Measurements from ENCODE around the gene SORCS2.

The SORCS2 gene

GRCh38 chr4:7384003-7384928 is 191.9 kb downstream of the SORCS2 start:
- no peak for DNase-seq

DNA sequence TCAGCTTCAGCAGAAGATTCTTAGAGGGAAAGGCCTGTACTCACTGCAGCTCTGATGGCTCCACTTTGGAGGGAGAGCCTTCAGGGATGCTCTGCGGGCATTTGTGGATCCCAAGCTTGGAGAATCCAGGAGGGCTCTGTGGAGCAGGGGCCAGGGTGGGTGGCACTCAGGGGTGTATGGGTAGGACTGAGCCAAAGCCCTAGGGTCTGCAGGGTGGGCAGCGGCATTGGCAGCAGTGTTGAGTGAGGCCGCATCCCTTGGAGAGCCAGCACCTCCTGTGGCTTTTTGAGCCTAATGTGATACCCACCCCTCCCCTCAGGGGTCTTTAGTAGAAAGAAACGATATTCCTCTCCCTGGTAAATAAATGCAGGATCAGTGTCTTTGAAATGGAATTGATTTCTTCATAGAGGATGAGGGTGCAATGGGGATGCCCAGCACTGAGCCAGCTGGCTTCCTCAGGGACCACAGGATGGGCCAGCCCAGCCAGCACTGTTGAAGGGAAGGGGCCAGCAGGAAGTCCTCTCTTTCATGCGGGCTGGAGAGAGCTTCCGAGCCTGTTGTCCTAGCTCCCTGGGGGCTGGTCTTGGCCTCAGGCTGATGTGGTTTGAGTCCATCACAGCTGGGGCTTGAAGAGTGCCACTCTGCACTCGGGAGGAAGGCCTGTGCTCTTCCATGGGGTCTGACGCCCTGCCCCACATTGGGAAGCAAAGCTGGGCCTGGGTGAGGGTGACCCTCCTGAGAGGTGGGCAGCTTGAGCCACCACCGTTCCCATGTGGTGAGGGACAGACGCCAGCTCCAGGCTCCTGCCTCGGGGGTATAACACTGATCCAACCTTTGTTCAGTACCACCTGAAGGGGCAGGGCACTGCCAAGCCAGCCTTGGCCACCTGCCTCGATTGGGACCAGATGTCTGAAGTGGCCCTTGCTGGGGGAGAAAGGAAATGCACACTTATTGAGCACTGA is 192.9 kb downstream of the SORCS2 start:
- no peak for DNase-seq

DNA sequence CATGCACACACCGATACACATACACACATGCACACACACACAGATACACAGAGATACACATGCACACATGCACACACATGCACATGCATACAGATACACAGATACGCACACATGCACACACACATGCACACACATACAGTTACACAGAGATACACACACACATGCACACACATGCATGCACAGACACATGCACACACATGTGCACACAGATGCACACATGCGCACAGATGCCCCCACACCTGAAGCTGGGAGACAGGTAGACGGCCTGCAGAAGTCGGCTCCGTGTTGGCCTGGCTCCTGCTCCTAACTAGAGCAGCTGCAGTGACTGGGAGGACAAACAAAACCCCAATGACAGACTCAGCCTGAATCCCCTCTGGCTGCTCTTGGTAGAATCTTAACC is 195.6 kb downstream of the SORCS2 start:
- DNase-seq = no peak

DNA sequence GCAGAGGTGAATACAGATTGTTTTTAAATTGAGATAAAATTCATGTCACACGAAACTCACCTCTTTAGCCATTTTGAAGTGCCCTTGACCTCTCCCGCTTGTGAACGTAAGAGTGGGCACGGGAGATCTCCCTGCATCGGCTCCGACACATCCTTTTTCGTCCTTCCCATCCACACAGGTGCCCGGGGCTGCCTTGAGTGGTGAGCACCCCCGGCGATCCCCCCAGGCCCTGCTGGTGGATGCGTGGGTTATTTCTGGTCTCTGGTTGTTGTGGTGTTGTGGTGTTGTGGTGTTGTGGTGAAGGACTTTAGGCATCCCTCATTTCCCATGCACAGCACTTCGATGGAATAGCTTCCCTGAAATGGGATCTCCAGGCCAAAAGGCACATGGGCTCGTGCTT is 196.3 kb downstream of the SORCS2 start:
- no peak for DNase-seq

GRCh38 chr4:7389101-7389701 is 196.9 kb downstream of the SORCS2 start:
- no peak for DNase-seq

DNA sequence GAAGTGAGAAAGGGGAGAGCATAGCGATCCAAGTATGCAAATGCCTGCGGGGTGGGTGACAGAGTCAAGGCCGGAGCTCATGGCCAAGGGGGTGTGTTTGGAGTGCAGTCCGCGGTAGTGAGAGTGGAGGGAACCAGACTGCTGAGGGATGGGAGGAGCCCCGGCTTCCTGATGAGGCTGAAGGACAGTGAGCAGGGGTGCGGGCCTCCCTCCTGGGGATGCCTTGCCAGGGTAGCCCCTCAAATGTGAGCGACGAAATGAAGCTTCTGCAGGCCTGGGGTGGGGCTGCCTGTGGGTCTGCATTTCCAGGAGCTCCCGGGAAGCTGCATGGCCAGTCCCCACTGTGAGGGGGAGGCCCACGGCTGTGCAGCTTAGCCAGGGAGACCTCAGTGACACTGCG is 197.4 kb downstream of the SORCS2 start:
- DNase-seq = no peak

- DNase-seq = no peak
Observed at GRCh38 chr4:7390336-7390735, 198.0 kb downstream of the SORCS2 start.

DNA sequence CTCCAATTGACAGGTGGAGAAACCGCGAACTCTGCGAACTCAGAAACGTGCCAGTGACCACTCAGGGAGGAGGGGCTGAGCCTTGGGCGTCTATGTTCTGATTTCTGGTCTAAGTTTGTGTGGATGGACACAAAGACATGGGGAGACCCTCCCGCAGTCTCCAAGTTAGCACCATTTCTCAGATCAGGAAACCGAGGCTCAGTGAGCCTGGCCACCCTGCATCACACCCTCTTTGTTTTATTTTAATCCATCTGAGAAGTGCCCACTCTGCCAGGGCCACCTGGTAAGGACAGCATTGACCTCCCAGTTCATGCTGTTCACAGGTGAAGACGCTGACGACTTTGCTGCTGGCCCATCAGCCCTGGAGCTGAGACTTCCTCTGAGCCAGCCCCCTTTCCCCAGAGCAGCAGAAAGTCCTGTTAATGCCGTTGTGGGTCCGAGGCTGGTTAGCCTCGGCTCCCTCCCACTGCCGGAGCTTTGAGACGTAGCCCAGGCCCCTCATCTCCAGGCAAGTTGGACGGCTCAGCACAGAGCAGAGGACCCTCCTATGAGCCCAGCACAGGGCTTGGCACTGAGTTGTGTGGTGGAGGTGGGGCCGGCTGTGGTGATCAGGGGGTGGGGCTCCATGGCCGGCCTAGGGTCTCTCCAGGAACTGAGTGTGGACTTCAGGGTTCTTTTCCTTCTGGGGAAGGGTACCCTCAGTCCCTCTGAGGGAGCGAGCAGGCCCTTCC is 198.7 kb downstream of the SORCS2 start:
- DNase-seq = no peak

DNA sequence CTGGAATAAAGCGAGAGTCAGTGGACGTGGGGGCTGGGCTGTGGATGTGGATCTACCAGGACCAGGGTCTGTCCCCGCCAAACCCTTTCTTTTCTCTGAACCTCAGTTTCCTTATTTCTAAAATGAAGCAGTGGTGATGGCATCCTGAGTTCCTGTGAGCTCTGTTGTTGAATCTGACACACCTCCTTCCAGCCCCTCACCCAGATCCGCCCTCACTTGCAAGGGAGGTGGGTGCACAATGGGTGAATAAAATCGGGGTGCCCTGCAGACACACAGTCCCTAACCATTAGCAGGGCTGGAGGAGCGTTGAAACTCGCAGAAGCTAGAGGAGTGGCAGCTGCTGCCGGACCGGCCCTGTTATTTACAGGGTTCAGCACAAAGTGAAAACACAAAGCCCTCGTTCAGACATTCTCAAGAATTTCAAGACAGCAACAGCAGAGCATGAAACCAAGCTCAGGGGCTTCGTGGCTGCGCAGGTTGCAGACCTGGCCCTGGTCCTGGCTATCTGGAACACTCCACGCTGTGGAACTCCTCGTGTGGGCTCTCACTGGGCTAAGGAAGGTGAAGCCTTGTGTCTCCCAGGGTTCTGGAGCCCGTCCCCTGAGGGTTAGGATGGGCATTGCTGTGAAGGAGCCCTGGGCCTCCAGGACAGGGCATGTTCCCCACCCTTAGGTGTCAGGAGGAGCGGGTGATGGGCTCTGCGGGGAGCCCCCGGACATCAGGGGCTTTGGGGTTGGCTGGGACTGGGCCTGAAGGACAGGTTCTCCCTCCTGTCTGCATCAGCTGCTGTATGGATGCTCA is 199.5 kb downstream of the SORCS2 start:
- DNase-seq = no peak

GRCh38 chr4:7392438-7393421 is 200.4 kb downstream of the SORCS2 start:
- no peak for DNase-seq

DNA sequence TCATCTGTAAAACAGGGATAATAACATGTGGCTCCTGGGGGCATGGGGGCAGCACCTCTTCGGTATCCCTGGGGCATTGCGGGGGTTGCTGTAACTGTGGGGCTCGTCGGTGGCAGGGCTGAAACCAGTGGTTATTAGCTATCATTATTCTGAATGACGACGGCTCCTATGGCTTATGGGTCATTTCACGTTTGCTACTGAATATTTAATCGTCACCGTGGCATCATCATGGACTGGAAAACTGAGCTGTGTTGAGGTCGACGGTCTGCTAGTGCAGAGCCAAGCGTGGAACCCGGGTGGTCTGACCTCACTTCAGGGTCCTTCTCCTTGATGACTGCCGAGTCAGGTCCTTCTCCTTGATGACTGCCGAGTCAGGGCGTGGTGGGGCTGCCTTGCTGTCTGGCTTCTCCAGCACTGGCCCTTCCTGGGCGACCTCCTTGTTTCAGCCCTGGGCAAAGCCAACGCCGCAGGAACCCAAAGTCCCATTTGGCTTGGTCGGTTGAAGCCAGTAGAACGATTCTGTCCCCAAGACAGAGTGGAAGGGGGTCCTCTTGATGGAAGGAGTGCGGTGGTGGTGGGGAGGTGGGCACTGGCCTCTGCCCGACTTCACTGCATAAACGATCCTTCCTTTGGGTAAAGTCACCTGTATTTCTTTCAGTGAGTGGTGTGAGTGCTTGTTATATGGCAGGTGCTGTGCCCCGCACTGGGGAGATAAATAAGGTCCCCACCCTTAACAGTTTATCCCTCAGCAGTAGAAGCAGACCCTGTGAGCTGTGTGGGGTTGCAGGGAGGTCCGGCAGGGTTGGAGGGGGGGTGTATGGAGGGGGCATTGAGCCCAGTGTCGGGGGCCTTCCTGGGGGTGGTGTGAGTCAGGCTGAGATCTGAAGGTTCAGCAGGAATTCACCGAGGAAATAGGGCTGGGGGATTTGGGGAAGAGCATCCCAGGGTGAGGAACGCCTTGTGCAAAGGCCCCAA is 201.6 kb downstream of the SORCS2 start:
- DNase-seq = no peak

GRCh38 chr4:7394681-7395451 is 202.5 kb downstream of the SORCS2 start:
- DNase-seq = no peak

GRCh38 chr4:7395645-7396044 is 203.3 kb downstream of the SORCS2 start:
- no peak for DNase-seq

GRCh38 chr4:7396186-7396910 is 204.0 kb downstream of the SORCS2 start:
- no peak for DNase-seq

- DNase-seq = no peak
Observed at GRCh38 chr4:7397206-7398103, 205.1 kb downstream of the SORCS2 start.

DNA sequence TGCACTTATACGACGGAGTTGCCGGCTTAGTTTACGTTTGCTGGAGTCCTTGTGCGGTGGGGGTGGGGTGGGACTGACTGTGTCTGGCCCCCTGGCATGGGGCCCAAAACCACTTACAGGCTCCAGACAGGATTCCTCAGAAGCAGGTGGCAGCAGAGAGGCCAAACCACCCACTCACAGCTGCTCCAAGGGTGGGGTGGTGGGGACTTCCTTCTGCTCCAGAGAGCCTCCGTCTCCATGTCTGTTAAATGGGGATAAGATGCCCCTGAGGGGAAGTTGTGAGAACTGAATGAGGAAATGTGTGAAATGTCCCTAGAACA is 205.7 kb downstream of the SORCS2 start:
- peak in 1 of 2 donors; percentile 10 for DNase-seq
